WTC11 (cell line): Measurements from ENCODE around the gene NKX6-2.

Experiments used
- ATF3 ChIP-seq: sonication (generic); formaldehyde crosslinking; conservative IDR thresholded peaks from 2 replicates; pipeline ENCODE4 v1.8.1; 2022; ENCODE audit warnings: mild to moderate bottlenecking, missing genetic modification reagents
- CBFB ChIP-seq: sonication (generic); formaldehyde crosslinking; IDR thresholded peaks from 2 replicates; pipeline ENCODE4 v1.8.1; 2022; ENCODE audit warnings: mild to moderate bottlenecking, low read depth, missing genetic modification reagents
- CREB1 ChIP-seq: sonication (generic); formaldehyde crosslinking; IDR thresholded peaks from 2 replicates; pipeline ENCODE4 v1.8.0; 2023; ENCODE audit warnings: mild to moderate bottlenecking, missing genetic modification reagents
- CTCF ChIP-seq: fragments of 200-600 bp; IDR thresholded peaks from 2 replicates; pipeline ENCODE4 v1.8.0; 2022; ENCODE audit warnings: antibody characterized with exemption
- ETV6 ChIP-seq: sonication (generic); formaldehyde crosslinking; IDR thresholded peaks from 2 replicates; pipeline ENCODE4 v1.8.1; 2022; ENCODE audit warnings: mild to moderate bottlenecking, missing genetic modification reagents
- MAX ChIP-seq: sonication (generic); formaldehyde crosslinking; IDR thresholded peaks from 2 replicates; pipeline ENCODE4 v1.8.0; 2022; ENCODE audit warnings: mild to moderate bottlenecking, missing genetic modification reagents
- RELA ChIP-seq: sonication (generic); formaldehyde crosslinking; IDR thresholded peaks from 2 replicates; pipeline ENCODE4 v1.8.1; 2022; ENCODE audit warnings: missing genetic modification reagents, mild to moderate bottlenecking, borderline replicate concordance
- ZBTB21 ChIP-seq: sonication (generic); formaldehyde crosslinking; IDR thresholded peaks from 2 replicates; pipeline ENCODE4 v1.8.1; 2023; ENCODE audit warnings: mild to moderate bottlenecking, missing genetic modification reagents, borderline replicate concordance
- ZNF281 ChIP-seq: sonication (generic); formaldehyde crosslinking; IDR thresholded peaks from 2 replicates; pipeline ENCODE4 v1.8.0; 2023; ENCODE audit warnings: mild to moderate bottlenecking, missing genetic modification reagents

GRCh38 chr10:132787495-132788179 is 1.7 kb upstream of the NKX6-2 start:
- TF ChIP-seq CBFB (no peak), ZBTB21 (no peak), RELA (no peak), CTCF (no peak), ETV6 (no peak), ATF3 (CRISPR knock-in tag) (no peak), ZNF281 (no peak), CREB1 (CRISPR knock-in tag) (no peak), MAX (no peak)
